Measurements from ENCODE around the gene CYS1.
A peak's percentile ranks its signal among the peaks of the same experiment; 100 is the strongest.
"Not testable (repeated sequence)": the region's sequence is repeated elsewhere in the genome, so short reads cannot be mapped to it uniquely, and the experiment has no call there.

Gene CYS1

DNA sequence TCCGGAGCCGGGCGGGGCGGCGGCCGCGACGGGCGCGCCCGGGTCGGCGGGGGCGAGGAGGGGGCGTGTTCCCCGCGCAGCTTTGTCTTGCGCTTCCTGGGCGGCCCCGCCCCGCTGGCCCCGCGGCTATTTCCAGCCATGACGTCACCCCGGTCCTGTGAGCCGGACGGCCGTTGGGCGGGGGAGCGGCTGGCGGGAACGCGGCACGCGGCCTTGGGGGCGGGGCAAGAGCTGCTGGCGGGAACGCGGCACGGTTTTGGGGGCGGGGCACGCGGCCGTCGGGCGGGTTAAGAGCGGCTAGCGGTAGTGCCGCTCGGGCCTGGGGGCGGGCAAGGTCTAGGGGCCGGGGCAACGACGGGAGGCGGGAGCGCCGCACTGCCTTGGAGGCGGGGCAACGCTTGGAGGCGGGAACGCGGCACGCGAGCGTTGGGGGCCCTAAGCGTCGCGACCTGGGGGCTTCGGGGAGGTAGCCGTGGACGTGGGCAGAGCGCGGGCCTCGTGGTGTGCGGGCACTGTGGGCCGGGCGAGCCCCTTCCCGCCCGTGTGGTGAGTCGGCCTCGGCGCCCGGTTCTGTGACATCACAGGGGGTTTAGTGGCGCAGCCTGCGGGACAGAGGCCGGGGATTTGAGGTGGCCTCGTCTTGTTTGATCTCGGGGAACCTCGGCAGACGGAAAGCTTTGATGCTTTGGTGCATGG lies 36.2 kb downstream of the CYS1 start:
- peak; percentile 93 for DNase-seq

DNA sequence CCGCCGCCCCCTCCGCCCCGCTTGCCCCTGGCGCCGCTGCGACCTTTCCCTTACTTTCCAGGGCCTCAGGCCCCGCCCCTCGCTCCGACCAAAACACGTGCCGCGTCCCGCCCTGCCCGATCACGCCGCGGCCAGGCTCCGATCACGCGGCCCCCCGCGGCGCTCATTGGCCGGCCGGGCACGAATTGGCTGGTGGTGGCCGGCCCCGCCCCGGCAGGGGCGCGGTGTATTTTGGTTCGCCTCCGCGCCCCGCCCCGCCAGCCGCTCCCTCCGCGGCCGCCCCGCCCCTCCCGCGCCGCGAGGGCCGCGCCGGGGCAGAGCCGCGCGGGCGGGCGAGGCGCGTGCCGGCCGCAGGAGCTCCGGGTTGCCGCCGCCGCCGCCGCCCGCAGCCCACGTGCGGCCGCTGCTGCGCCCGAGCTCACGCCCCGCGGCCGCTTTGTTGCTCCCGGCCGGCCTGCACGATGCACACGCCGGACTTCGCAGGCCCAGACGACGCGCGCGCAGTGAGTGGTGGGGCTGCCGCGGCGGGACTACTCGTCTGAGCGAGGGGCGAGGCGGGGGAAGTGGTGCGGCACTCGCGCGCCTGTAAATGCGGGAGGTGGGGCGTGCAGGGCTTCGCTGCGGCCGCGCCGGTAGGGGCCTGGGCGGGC lies 36.8 kb downstream of the CYS1 start, which contains the start of gene KLF11:
KLF11 (plus strand) TSS at position 295 of the 650 bp plus-strand sequence; CDS start at position 462, 167 bp downstream.
- peak; percentile 83 for DNase-seq

DNA sequence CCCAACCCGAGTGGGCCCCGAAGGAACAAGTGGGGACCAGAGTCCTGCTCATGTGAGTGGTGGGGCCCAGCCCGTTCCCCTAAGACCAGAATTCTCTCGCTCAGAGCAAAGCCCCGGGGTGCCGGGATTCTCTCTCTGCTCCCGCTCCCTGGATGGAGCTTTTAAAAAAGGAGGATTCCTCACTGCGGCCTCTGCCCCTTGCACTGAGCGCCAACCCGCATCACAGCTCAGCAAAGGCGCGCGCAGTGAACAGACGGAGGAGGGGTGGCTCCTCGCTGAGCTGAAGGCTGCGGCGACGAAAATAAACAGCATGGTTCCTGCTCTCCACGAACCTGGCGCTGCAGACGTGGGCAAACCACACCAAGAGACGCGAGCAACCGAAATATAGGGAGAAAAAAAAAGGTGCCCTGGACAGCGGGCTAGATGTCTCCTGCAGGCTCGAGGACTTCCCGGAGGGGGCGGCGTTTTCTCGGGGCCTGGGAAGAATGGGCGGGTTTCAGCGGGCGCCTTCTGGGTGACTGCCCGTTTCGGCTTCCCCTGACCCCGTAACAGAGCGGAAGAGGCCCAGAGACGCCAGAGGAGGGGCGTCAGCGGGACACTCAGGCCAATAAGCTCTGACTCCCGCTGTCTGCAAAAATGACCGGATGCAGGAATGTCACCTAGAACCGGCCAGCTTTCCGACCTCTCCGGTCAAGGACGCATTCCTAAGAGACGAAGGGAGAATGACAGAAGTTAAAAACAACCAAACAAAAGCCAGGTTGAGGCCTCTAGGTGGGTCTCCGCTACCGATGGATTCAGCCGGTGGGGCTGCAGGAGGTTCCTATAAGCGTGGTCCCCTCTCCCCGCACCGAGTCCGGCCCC lies 37.7 kb downstream of the CYS1 start:
- peak; percentile 56 for DNase-seq

DNA sequence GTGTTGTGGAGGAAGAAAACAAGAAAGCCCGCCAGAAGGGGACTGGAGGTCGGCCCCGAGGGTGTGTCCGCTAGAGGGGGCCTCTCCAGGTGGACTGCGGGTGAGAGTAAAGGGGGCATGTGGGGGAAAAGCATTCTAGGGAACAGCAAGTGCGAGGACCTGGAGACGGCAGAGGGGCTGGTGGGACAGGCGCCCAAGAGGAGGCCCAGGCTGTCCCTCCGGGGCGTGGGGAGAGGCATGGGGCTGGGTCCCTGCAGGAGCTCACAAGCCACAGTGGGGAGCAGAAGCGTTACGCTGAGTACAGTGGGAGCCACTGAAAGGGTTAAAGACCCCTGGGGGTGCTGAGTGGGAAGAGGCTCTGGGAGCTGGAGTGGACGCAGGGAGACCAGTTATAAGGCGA lies 38.5 kb downstream of the CYS1 start:
- no peak for DNase-seq

DNA sequence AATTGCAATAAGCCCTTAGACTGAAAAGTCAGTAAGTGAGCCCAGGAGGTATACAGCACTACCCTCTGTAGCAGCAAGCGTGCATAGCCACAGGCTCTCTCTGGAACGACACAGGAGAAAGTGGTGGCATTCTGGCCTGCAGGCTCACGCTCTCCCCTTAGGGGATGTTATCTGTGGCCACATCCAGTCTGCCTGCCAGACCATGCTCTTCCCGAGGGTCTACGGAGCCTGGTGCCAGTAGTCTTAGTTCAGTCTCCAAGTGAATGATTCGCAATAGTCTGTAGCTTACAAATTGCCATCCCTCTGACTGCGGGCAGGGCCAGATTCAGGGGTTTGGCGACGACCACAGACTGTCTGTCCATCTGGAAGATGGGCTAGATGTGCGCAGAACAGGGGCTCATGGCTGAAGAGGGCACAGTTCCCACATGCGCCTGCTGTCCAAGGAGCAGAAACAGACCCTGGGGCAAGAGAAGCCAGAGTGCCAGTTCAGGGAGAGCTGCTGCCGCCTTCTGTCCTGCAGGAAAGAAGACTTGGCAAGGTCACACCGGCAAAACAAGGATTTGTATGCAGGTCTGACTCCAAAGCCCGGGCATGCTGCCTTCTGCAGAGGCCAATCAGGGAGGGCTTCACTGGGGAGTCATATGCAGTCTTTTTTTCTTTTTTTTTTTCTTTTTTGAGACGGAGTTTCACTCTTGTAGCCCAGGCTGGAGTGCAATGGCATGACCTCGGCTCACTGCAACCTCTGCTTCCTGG lies 40.4 kb downstream of the CYS1 start:
- DNase-seq: no peak

DNA sequence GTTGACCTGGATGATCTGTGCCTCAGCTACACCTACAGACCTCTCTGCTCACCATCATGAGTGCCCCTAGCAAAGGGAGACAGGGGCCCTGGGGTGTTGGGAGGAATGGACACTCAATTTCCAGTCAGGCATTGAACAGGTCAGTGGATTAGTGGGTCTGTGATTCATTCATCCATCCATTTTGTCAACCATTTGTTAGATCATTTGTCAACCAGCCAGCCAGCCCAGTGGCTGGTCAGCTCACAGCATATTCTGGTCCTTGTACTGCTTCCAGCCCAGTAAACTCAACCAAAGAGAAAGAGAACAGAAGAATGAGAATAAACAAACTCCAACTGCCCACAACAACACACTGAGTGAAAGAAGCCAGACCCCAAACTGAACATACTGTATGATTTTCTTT lies 41.5 kb downstream of the CYS1 start:
- DNase-seq: no peak

DNA sequence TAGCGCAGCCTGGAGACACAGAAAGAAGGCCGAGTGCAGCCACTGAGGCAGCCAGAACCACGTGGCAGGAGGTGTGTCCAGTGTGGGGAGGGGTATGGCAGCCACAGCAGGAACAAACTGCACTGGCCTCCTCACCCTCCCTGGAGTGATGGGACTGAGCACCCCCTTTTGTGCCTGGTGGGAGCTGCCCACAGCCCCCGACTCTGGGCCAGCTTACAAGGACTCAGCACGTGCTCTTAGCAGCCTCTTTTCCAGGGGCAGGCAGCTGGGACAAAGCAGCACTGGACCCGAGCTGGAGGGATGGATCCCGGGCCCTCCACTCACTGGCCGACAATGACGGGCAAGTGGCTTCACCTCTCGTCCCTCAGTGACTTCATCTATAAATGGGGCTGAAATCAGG lies 42.1 kb downstream of the CYS1 start:
- no peak for DNase-seq

DNA sequence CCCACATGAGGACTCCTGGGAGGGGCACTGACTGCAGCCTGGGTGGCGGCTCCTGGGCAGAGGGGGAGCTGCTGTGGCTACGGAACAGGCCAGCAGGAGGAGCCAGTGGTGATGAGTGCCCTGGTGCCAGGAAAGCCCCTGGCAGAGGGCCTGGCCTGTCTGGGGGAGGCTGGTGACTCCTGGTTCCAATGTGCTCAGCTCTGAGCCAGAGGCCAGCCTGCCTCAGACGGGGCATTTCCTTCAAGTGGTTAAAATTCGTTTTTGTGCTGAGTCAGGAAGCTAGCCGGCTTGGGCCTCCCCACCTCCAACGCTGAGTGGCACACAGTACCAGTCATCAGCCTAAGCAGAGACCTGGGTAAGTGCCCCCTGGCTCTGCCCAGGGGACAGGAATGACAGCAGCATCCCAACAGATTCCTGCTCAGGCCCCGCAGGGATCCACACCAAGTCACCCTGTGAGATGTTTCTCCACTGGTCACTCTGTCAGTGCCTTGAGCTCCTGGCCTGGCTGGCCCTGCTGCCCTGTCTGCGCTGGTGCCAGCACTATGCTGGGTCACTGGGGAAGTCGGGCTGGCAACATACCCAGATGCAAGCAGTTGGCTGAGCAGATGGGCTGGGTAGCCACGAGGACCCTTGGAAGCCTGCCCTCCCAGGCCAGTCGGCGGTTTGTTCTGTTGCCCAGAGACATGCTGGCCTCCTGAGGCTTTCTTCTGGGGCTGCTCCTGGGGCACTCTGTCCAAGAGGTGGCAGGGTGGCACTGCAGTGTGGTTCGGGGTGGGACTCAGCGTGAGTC lies 43.9 kb downstream of the CYS1 start:
- peak; percentile 56 for DNase-seq

DNA sequence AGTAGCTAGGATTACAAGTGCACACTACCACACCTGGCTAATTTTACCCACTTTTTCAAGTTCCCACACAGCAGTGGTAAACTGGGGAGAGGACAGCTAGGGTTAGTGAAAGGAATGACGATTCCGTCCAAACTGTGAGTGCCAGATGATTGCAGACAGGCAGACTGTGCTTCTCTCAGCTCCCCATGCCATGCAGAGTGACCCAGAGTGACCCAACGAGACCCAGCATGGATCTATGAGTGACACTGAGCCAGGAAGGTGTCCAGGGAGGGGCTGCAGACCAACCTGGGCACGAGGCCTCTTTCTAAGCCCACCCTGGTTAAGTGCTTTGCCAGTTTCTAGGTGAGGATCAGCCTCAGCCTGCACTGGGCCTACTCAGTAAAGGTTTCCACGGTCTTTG lies 44.6 kb downstream of the CYS1 start:
- DNase-seq: no peak

DNA sequence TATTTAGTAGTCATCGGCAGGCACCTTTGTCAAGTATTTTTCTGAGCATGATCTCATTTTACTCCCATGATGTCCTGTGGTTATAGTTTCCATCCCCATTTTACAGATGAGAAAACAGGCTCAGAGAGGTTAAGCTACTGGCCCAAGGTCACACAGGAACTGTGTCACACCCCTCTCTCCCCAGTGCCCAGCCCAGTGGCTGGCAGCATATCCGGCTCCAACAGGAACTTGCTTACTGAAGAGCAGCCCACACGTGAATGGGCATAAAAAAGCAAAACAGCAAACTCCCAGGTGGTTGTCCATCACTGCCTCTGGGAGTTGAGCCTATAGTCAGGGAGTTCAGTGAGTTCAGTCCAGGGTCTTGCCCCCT lies 45.2 kb downstream of the CYS1 start:
- no peak for DNase-seq

DNA sequence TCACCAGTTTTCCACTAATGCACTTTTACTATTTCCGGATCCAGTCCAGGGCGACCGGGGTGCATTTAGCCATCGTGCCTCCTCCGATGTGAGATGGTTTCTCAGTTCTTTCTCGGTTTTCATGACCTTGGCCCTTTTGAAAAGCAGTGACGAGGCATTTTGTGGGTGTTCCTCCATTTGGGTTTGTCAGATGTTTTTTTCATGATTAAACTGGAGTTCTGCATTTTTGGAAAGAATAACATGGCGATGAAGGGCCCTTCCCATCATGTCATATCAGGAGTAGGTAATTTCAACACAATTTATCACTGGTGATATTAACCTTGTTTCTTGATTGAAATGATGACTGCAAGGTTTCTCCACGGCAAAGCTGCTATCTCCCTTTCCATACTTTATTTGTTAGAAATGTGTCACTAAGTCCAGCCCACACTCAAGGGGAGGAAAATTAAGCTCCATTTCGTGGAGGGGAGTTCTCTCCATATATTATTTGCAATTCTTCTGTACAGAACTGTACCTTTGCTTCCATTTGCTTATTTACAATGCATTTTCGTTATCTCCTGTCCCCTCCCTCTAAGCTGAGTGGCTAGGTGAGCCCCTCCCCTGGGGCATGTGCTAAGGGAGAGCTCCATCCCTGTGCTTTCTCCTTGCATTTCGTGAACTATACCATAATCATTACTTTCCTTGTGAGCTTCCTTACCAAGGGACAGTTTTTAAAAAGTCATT lies 45.7 kb downstream of the CYS1 start:
- no peak for DNase-seq

DNA sequence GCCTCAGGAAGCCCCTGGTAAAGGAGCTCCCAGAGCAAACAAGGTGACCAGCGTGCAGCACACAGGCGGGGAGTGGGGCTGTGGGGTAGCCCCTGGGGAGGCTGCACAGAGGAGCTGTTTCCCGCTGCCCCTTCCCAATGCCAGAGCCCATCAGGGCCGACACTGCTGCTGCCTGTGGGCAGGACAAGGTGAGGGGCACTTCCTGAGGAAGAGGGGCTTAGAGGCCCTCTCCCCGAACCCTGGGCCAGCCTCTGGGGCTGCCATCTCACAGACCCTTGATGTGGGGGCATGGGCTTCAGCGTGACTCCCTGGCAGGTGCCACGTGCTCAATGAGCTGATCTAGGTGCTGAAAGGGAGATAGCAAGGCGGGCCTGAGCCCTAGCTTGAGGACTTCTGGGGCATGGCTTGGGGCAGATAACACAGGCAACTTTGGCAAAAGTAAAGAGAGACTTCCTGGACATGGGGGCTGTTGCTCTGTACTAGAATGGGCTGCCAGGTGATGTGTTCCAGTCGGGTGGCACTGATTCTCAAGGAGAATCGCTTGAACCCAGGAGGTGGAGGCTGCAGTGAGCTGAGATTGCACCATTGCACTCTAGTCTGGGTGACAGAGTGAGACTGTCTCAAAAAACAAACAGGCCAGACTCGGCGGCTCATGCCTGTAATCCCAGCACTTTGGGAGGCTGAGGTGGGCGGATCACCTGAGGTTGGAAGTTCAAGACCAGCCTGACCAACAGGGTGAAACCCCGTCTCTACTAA lies 46.8 kb downstream of the CYS1 start:
- no peak for DNase-seq

DNA sequence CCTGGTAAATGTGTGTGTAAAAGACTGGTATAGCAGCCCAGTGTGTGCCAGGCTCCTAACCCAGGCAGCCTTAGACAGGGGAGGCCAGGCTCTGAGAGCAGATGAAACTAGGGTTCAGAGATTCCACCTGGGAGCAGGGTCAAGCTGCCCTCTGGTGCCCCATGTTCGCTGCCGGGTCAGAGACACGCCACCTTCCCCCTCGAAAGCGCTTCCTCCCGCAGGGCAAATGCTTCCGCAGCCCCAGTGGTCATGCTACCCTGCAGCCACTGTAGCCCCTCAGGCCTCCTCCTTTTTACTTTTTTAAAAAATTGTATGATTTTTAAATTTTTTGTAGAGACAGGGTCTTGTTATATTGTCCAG lies 47.5 kb downstream of the CYS1 start:
- no peak for DNase-seq

DNA sequence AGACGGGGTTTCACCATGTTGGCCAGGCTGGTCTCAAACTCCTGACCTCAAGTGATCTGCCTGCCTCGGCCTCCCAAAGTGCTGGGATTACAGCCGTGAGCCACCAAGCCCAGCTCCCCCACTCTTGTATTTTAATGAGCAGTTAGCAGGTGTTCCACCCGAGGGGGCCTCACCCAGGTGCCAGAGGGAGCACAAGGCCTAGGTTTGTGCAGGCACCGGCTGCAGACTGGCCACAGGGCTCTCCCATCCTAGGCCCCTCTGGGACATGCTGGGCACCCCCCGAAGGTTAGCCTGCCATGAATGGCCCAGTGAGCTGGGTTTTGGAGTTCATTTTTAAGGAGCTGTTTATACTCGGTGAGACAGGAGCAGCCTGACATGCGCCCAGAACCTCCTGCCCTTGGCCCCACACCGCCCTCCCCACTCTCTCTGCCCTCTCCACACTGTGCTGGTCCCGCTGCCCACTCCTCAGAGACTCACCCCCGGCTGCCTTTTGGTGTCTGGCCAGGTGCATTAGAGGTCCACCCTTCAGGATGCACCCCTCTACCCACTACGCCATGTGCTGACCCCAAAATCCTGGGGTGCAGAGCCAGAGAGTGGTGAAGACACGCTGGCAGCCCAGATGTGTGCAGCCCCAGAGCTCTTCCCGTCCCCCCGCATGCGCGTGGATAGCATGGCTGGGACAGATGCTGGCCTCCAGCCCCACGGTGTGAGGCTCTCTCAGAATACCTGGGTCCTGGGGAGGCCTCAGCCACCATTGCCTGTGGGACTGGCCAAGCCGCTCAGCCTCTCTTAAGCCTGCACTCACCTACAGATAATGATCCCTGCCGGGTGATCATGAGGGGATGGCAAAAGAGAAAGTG lies 48.1 kb downstream of the CYS1 start:
- no peak for DNase-seq

DNA sequence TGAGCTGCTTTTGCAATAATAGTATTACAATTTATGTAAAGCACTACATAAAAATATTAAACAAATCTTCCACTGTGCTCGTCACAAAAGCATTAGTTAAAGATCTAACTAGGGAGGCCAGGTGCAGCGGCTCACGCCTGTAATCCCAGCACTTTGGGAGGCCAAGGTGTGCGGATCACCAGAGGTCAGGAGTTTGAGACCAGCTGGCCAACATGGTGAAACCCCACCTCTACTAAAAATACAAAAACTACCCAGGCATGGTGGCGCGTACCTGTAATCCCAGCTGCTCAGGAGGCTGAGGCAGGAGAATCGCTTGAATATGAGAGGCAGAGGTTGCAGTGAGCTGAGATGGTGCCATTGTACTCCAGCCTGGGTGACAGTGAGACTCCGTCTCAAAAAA lies 49.4 kb downstream of the CYS1 start:
- not testable (repeated sequence) for DNase-seq

DNA sequence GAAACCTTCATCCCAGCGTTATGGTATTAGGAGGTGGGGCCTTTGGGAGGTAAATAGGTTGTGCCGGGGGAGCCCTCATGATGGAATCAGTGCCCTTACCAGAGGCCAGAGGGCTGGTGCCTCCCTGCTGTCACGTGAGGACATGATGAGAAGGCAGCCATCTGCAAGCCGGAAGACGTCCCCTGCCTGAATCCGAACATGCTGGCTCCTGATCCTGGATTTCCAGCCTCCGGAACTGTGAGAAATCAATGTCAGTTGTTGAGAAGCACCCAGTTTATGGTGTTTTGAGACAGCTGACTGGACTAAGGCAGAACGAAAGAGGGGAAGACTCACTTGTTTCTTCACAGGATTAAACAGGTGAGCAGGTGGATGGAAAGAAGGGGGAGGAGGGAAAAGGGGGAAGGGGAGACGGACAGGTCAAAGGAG lies 49.9 kb downstream of the CYS1 start:
- DNase-seq: no peak

DNA sequence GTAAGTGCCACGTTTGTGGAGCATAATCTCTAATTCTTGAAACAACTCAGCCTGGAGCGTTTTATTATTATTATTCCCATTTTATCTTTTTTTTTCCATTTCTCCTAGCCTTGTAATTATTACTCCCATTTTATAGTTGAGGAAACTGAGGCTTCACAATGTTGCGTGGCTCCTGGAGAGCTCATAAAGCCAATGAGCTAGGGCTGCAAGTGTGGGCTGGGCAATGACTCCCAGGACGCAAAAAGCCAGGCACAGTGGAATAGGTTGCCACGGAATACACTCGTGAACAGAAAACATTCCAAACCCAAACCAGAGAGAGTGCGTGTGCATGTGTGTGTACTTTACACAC lies 50.4 kb downstream of the CYS1 start:
- DNase-seq: no peak

DNA sequence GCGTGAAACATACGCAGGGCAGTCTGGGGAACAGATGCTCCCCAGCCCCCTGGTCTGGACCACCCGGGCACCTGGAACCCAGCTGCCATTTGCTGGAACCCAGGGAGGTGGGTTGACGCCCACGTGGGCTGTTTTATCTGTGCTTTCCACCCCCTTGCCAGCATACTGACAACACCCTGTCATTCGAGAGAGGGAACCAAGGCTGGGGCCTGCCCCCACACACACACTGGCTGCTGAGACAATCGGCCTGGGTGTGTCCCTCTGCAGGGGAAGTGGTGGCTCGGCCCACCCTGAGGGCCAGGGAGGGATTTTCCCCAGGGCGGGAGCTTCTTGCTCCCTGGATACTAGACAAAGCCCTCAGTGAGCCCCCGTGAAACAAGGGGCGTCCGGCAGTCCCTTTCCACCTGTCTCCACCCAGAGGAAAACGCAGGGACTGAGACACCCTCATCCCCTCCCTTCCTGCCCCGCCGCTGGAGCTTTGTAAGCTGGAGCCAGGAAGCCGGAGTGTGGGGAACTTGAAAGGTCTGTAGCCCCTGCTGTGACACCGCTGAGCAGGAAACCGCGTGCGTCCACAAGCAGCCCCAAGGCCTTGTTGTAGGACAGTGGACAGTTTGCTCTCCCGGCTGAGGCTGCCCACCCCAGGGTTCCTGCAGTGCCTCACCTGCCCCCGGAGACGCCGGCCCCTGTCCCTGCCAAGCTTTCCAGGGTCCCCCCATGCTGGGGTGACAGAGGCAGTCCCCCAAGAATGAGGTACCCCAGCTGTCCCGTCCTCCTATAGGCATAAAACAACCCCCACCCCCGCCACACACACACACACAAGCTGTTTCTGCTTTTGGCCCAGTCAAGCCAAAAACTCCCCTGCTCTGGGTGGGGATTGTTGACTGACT lies 51.0 kb downstream of the CYS1 start:
- peak; percentile 46 for DNase-seq
